GM18867 (cell line): Measurements from ENCODE around the gene TSSC4.

Source experiments
- ATAC-seq: cut with Tn5 transposase; IDR thresholded peaks from one replicate; pipeline ENCODE4 v1.9.1; 2021; ENCODE audit warnings: mild to moderate bottlenecking, moderate library complexity; ENCODE audit not compliant: unreplicated experiment

TSSC4 gene

GRCh38 chr11:2398664-2399355 is 1.7 kb upstream of the TSSC4 start:
- ATAC-seq, result no peak

GRCh38 chr11:2399488-2400068 is 972 bp upstream of the TSSC4 start:
- no peak for ATAC-seq

- ATAC-seq, result no peak
These were observed 349 bp downstream of the TSSC4 start for GRCh38 chr11:2400762-2401435.

GRCh38 chr11:2401436-2401984 is 960 bp downstream of the TSSC4 start:
- ATAC-seq, result no peak

- ATAC-seq, result no peak
These were observed 1.6 kb downstream of the TSSC4 start for GRCh38 chr11:2402106-2402505.

- no peak for ATAC-seq
These were observed 2.5 kb downstream of the TSSC4 start for GRCh38 chr11:2402890-2403645.

- no peak for ATAC-seq
These were observed 4.2 kb downstream of the TSSC4 start for GRCh38 chr11:2404735-2405196.

GRCh38 chr11:2406451-2406850 is 5.9 kb downstream of the TSSC4 start:
- ATAC-seq, result no peak

- ATAC-seq, result no peak
These were observed 6.4 kb downstream of the TSSC4 start for GRCh38 chr11:2406878-2407410.

- ATAC-seq, result no peak
These were observed 8.1 kb downstream of the TSSC4 start for GRCh38 chr11:2408671-2409070.

- no peak for ATAC-seq
These were observed 8.6 kb downstream of the TSSC4 start for GRCh38 chr11:2409126-2409525.

GRCh38 chr11:2409611-2410468 is 9.3 kb downstream of the TSSC4 start:
- ATAC-seq, result no peak

GRCh38 chr11:2410616-2411015 is 10.1 kb downstream of the TSSC4 start:
- no peak for ATAC-seq

- no peak for ATAC-seq
These were observed 11.1 kb downstream of the TSSC4 start for GRCh38 chr11:2411446-2412305.

GRCh38 chr11:2412323-2412722 is 11.8 kb downstream of the TSSC4 start:
- no peak for ATAC-seq

- ATAC-seq, result no peak
These were observed 13.4 kb downstream of the TSSC4 start for GRCh38 chr11:2413742-2414579.

GRCh38 chr11:2414616-2415015 is 14.1 kb downstream of the TSSC4 start:
- no peak for ATAC-seq

GRCh38 chr11:2415171-2415570 is 14.6 kb downstream of the TSSC4 start:
- no peak for ATAC-seq
